ENCODE data around the gene SGSM2.

SGSM2 gene

DNA sequence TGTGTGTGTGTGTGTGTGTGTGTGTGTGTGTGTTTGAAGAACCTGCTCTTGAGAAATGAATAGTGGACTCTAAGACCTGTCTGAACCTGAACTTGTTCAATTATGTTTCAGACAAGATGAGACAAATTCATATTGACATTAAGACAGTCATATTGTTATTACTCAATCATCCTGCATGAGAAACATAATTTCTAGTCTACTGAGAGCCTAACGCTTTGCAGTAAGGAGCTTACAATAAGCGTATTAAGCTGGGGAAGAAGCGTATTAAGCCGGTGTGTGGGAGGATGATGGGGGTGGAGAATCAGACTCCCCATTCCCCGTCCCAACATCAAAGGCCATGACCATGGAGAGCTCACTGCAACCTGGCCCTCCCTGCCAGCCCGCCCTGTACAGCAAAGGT is 86.0 kb downstream of the SGSM2 start:
- no peak for DNase-seq (ENCODE audit: low read depth in 2 of 2)

DNA sequence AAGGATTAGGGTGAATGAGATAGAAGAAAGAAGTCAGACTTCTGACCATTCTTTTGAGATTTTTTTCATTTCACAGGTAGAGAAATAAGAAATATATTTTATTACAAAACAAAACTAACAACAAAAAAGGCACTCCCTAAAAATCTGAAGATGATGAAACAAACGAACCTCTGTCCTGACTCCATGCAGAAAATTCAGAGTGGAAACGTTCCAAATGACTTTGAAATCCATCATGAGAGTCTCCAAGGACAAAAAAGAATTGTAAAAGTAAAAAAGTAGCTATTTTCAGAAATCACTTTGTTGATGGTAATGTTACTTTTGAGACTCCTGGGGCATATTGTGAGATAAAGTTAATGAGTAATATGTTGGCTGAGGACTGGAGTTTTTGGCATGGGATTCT is 89.9 kb downstream of the SGSM2 start:
- DNase-seq (ENCODE audit: low read depth in 2 of 2): no peak

DNA sequence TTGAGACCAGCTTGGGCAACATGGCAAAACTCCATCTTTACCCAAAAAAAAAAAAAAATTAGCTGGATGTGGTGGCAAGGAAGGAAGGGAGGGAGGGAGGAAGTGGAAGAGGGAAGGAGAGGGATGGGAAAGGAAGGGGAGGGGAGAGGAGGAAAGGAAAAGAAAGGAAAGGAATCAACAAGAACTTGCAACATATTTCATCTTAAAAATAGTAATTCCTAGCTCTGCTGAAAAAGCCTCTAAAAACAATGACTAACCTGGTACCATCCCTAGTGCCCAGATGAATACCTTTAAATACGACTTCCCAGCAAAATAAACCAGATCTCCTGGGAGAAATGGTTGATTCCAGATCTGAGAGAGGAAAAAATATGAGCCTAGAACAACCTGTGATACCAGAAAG is 90.6 kb downstream of the SGSM2 start:
- no peak for DNase-seq (ENCODE audit: low read depth in 2 of 2)

Measured in fibroblast of skin of left biceps (primary cell).